NCI-H526 treated with DMSO at 0.1 percent for 48 hours (cell line): ENCODE results near the gene AXIN1.
"Not testable (repeated sequence)": the region's sequence is repeated elsewhere in the genome, so short reads cannot be mapped to it uniquely, and the experiment has no call there.

Experiments
- DNase-seq: peaks from one replicate; lab custom pipeline; 2025; lab: John Stamatoyannopoulos, UW

Gene AXIN1

GRCh38 chr16:352547-353403, at the start of gene AXIN1:
Gene AXIN1 (minus strand): TSS chr16:352723. CDS start chr16:347025, 5,698 bp downstream.
- peak; percentile 82 for DNase-seq

GRCh38 chr16:401468-402348, 49.2 kb upstream of the AXIN1 start, which contains the start of gene DECR2:
Gene DECR2 (plus strand): TSS chr16:401885. CDS start chr16:401964, 79 bp downstream.
- DNase-seq, result peak; percentile 74

GRCh38 chr16:400061-400591, 47.6 kb upstream of the AXIN1 start:
- no peak for DNase-seq

GRCh38 chr16:399340-400019, 47.0 kb upstream of the AXIN1 start:
- DNase-seq, result no peak

GRCh38 chr16:398561-399339, 46.2 kb upstream of the AXIN1 start:
- no peak for DNase-seq

- DNase-seq, result no peak
Measured at GRCh38 chr16:397736-398332, 45.3 kb upstream of the AXIN1 start.

GRCh38 chr16:397135-397661, 44.7 kb upstream of the AXIN1 start, which contains the start of gene NME4:
Gene NME4 (plus strand): TSS chr16:397199. CDS start chr16:397223, 24 bp downstream.
- DNase-seq, result no peak

- peak; percentile 21 for DNase-seq
Measured at GRCh38 chr16:396605-397004, 44.1 kb upstream of the AXIN1 start.

GRCh38 chr16:396199-396598, 43.7 kb upstream of the AXIN1 start:
- no peak for DNase-seq

GRCh38 chr16:392450-393030, 40.0 kb upstream of the AXIN1 start:
- DNase-seq, result no peak

GRCh38 chr16:391885-392335, 39.4 kb upstream of the AXIN1 start:
- no peak for DNase-seq

- DNase-seq, result no peak
Measured at GRCh38 chr16:389352-389751, 36.8 kb upstream of the AXIN1 start.

GRCh38 chr16:387761-388666, 35.5 kb upstream of the AXIN1 start:
- DNase-seq, result not testable (repeated sequence)

- DNase-seq, result no peak
Measured at GRCh38 chr16:386641-387156, 34.2 kb upstream of the AXIN1 start.

- DNase-seq, result peak; percentile 43
Measured at GRCh38 chr16:383326-384051, 31.0 kb upstream of the AXIN1 start.

- DNase-seq, result no peak
Measured at GRCh38 chr16:381789-382717, 29.5 kb upstream of the AXIN1 start, which contains the start of gene PGAP6. Gene PGAP6 (minus strand): TSS chr16:381978. CDS start chr16:381821, 157 bp downstream.
